NCI-H2081 treated with DMSO at 0.1 percent for 48 hours (cell line): Measurements from ENCODE around the gene TP73.
"Not testable (repeated sequence)": the region's sequence is repeated elsewhere in the genome, so short reads cannot be mapped to it uniquely, and the experiment has no call there.

Experiments used
- DNase-seq: peaks from one replicate; lab custom pipeline; 2025; lab: John Stamatoyannopoulos, UW

TP73 gene

DNA sequence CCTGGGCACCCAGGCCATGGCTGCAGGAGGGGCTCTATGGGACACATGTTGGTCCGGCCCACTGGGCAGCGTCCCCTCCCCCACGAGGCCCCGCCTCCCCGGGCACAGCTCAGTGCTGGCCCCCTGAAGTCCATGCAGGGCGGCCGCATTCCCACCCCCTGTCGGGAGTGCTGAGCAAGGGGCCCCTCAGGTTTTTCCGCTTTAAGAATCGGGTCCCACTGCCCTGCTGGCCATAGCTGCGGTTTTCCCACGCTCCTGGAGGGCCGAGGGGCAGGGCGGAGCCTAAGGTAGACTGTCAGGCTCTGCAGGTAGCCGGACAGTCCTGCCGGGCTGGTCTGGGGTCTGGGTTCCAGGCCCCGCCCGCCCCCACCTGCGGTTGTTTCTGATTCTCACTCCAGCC is 56.5 kb downstream of the TP73 start:
- DNase-seq, result no peak

DNA sequence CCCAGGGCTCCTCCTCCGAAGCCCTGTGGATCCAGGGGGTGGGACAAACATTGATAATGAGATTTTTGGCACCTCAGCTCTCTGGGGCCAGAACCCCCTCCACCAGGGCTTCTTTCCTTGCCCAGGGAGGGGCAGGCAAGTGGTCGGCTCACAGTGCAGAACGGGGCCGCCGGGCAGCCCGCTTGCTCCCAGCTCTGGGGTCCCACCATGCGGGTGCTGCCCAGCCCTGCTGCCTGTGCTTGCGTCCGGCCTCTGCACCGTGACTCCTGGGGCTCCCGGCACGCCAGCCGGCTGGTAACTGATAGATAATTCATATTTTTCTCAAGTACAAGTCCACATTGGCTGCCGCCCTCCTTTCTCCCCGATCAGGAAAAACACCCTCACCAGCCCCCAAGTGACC is 57.9 kb downstream of the TP73 start:
- DNase-seq, result no peak

DNA sequence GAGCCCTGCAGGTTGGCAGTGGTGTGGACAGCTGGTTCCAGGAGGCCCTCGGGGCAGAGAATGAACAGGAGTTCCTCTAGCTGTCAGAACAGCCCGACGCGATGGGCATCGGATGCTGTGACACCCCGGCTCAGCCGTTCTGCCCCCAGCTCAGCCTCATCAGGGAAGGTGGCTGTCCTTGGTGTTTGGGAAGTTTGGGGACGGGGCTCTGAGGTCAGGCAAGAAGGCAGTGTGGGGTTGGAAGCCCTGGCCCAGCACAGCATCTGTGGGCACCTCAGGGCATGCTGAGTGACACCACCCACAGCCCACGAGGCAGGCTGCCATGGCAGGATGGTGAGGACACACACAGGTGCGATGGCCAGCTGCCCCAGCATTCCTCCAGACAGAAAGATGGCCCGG is 59.1 kb downstream of the TP73 start:
- no peak for DNase-seq

DNA sequence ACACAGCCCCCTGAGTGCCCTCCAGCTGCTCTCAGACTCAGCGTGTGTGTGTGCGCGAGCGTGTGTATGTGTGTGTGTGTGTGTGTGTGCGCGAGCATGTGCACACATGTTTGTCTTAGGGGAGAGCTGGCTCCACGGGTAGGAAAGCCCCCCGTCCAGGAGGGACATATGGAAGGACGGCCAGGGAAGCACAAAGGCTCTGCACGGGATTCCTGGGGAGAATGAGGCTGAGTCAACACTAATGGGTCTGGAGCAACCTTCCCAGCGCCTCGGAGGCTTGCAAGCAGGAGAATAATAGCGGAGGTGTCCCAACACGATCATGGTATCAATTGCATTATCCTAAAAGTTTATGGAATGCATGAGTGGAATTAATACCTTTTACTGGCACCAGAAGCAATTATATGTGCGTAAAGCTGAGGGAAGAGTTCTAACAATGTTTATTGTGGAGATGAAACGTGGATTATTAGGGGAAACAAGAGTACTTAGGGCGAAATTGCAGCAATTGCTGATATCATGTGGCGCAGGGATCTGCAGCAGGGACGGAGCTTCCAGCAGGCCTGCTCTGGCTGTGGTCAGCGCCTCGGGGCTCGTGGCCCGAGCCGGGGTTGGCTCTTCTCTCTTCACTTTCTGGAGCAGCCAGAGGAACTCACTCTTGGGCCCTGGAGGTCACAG is 59.6 kb downstream of the TP73 start:
- DNase-seq, result no peak

DNA sequence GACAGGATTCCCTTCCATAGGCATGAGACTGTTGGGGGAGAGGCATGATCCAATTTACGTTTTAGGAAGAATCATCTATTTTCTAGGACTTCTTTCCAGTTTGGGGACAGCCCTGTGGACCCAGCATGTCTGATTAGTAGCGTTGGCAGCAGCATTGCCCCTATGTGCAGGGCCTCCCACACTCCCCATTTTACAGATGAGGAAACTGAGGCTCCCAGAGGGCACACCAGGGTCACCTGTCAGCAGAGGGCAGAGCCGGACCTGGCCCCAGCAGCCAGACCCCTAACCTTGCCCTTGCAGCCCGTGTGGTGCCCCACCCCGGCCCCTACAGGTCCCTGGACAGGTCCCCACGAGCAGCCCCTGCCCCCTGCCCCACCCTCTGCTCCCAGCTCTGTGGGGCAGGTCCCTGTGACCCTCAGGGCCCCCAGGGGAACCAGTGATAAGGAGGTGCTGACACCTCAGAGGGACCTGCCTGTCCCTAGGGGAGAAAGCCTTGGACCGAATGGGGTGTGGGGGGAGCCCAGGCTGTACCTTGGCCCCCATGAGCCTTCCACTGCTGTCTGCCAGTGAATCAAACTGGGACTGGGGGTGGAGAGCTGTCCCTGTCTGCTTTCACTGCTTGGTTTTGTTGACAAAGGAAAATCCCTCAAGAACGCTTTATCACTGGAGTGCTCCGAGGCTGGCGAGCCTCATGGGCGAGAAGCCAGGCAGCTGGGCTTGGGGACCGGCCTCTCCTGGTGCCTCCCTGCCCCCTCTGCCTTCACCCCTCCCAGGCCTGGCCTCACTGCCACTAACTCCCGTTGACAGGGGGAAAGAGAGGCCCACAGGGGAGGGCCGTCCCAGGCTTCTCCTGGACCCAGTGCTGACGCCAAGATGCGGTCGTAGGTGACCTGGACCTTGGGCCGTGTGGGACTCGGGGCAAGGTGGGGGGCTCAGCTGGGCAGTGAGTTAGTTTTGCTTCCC is 60.5 kb downstream of the TP73 start:
- no peak for DNase-seq

DNA sequence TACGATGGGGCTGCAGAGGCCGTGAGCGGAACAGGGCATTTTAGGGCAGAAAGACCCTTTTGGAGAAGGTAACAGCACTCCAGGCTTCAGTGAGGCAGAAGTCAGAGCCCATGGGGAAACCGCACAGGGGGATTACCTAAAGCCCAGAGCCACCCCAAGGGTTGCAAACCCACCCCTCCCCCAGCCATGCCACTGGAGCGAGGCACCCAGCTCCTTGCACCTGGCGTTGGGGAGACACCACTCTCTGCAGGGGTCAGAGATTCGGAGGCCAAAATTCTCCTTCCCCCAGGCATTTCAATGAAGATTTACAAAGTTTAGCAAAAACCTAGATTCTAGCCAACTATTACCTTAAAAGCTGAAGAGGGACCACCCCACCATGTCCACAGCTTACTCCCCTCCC is 61.5 kb downstream of the TP73 start:
- DNase-seq, result no peak

DNA sequence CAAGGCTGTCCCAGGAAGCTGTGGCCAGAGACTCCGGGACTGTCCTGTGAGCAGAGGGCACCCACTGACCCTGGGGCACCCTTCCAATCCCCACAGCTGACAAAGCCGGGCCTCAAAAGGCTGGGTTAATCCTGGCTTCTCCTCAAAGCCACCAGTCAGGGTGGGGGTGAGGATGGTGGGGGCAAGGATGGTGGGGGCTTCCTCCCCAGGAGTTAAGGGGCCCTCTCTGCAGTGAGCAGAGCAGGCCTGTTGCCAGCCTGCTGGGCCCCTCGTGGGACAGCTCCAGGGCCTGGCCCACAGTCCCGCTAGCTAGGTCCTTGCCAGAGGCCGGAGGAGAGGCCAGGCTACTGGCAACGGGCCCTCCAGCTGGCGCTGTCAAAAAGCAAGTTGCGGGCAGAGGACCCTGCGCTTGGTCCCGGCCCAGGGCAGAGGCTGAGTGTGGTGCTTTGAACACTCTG is 62.0 kb downstream of the TP73 start:
- DNase-seq, result no peak

DNA sequence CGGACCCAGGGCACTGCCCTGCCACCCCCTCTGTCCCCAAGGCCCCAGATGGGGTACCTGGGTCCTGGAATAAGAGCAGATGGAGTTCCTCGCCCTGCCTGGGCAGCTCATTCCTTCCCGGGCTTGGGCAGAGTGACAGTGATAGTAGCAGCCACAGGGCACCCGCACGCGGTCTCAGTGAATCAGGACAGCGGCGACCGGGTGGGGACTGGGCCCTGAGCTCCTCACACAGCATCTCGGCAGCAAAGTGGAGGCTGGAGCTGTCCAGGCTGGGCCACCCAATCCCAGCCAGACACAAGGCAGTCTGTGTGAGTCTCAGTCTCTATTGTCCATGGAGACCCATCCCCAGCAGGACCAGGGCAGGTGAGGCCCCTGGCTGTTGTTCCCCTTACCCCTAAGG is 62.5 kb downstream of the TP73 start:
- no peak for DNase-seq

DNA sequence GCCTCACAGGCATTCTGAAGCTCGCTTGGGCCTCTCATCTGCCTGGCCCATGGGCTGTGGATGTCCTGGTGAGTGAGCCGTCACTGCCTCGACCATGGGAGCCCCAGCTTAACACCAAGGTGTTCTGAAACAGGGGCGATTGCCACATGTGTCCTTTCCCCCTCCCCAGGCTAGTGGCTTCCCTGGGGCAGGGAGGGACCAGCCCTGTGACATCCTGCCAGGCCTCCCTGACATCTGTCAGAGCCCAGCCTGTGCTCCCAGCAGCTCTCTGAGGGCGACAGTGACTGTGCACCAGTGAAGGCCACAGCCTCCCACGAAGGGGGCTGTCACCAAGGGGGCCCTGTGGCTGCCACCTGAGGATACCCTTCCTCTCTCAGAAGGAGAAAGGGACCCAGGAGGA is 64.0 kb downstream of the TP73 start:
- no peak for DNase-seq

DNA sequence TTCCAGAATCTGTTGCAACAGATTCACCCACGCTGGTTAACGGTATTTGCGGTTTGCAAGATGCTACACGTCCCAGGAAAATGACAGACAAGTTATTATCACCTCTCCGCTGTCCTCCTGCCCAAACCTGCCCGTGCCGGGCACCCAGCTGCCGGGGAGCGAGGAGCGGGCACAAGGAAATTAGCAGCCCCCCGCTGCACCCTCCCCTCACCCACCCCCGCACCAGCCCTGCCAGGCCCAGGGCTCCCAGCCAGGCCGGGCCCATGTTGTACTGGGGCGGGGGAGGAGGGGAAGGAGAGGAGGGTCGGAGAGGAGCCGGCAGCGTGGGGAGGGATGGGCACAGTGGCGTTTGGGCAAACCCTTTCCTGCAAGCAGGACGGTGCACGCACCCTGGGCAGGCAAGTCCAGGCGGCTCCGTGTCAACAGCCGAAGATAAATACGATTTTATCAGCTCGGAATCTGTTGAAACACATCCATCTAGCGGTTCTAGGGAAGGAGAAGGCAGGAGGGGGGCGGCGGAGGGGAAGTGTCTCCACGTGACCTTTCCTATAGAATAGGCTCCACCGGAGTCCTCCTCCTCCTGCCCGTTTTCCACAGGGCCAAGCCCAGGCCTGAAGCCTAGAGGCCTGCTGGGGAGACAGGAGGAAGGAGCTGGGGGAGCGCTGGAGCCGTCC is 64.9 kb downstream of the TP73 start:
- DNase-seq, result no peak

DNA sequence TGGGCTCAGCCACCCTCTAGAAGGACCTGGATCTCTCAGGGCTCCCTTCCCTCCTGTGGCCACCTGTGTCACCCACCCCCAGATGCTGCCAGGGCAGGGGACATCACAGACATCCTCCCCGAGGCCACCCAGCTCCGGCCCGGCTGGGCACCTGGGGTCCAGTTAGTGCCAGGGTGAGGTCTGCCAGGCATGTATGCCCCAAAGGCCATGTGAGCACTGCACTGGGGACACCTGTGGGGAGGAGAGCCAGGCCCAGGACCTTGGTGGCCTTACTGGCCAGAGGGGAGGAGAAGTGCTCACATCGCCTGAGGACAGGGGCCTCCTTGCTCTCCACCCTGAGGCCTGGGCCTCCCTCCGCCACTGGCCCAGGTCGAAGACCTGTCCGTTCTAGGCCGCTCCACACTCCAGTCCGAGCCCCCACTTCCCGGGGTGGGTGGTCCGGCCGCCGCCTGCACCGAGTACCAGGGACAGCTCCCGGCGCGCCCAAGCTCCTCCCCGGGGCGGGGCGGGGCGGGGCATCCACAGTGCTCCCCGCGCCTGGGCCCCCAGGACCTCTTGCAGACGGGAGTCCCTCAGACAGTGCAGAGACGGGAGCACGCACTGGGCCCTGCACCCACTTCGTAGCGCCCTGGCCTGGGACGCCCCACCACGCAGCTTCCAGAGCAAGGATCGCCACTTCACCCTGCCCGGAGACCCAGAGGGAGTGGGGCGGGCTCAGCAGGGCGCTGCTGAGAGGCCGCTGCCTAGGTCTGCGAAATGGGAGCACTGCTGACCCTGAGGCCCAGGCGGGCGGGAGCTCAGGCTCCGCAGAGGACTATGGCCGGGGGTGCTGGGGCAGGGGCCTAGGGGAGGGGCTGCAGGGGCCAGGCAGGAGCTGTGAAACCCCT is 65.6 kb downstream of the TP73 start:
- DNase-seq, result no peak

DNA sequence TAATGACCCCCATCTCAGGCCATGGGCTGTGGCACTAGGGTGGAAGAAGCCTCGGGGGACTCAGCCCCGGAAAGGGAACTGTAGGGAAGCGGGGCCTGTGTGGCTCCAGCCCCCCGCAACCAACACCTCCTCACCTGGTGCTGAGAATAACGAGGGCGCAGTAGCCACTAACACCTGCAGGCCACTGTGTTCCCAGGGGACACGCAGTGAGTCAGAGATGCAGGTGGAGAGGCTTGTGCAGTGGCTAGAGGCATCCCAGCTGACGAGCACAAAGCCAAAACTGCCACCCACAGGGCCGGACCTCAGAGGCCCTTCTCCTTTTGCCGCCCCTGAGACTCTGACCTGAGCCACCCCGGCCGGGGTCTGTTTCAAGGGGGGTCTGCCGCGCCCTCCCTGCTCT is 66.4 kb downstream of the TP73 start:
- no peak for DNase-seq

DNA sequence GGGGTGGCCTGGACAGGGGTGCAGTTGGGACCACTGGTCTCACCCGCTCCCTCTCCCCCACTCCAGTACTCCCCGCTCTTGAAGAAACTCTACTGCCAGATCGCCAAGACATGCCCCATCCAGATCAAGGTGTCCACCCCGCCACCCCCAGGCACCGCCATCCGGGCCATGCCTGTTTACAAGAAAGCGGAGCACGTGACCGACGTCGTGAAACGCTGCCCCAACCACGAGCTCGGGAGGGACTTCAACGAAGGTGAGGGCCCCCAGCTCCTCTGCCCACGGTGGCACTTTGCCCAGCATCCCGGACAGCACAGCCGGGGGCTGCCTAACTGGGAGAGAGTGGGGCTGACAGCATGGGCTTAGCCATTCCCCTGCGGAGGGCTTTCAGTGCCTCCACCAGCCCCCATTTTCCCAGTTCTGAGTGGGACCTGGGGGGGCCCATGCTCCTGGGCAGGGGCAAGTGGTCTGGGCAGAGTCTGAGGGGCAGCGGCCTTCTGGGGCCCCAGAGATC is 69.7 kb downstream of the TP73 start:
- no peak for DNase-seq

DNA sequence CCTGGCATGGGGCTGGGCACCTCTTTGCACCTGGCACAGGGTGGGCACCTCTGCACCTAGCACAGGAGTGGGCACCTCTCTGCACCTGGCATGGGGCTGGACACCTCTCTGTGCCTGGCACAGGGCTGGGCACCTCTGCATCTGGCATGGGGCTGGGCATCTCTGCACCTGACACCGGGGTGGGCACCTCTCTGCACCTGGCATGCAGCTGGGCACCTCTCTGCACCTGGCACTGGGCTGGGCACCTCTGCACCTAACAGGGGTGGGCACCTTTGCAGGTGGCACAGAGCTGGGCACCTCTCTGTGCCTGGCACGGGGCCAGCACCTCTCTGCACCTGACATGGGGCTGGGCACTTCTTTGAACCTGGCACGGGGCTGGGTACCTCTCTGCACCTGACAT is 70.5 kb downstream of the TP73 start:
- DNase-seq, result no peak

DNA sequence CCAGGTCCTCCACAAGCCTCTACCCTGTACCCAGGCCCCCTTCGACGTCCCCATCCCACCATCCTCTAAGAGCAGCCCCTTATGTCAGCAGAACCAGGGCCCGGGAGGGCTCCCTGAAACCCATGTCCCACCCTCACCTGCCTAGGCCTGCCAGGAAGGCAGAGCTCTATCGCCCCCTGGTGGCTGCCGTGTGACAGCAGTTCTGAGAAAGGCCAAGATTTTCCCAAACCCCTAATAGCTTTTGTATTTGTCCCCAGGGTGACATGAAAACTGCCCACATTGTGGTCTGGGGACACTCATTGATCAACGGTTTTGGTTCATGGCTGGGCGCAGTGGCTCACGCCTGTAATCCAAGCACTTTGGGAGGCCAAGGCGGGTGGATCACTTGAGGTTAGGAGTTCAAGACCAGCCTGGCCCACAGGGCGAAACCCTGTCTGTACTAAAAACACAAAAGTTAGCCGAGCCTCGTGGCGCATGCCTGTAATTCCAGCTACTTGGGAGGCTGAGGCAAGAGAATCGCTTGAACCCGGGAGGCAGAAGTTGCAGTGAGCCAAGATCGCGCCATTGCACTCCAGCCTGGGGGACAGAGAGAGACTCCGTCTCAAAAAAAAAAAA is 72.2 kb downstream of the TP73 start:
- not testable (repeated sequence) for DNase-seq

DNA sequence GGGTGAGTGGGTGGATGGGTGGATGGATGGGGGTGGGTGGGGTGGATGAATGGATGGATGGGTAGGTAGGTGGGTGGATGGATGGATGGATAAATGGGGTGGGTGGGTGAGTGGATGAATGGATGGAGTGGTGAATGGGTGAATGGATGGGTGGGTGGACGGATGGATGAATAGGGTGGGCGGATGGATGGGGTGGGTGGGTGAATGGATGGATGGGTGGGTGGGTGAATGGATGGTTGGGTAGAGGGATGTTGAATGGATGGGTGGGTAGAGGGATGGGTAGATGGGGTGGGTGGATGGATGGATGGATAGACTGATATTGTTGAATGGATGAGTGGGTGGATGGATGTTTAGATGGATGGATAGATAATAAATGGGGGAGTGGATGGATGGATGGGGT is 73.0 kb downstream of the TP73 start:
- no peak for DNase-seq

DNA sequence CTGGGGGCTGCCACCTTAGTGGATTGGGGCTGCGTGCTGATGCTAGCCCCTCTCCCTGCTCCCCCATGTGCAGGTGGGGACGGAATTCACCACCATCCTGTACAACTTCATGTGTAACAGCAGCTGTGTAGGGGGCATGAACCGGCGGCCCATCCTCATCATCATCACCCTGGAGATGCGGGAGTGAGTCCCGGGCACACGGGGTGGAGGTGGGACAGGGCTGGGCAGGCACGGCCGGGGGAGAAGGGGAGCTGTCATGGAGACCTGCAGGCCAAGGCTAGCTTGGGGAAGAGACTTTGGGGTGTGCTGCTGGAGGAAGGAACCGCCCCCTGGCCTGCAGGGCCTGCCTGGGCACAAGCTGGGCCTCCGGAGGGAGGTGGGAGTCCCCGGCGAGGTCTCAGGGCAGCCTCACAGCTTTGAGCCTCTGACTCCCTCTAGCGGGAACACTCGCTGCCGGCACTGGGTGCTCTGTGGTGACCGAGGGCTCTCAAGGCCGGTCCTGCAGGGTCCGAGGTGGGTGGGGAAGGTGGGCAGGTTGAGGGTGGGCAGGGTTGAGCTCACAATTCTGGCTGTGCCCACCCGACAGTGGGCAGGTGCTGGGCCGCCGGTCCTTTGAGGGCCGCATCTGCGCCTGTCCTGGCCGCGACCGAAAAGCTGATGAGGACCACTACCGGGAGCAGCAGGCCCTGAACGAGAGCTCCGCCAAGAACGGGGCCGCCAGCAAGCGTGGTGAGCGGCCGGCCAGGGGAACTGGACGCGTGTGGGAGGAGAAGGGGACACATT is 74.9 kb downstream of the TP73 start:
- DNase-seq, result no peak

DNA sequence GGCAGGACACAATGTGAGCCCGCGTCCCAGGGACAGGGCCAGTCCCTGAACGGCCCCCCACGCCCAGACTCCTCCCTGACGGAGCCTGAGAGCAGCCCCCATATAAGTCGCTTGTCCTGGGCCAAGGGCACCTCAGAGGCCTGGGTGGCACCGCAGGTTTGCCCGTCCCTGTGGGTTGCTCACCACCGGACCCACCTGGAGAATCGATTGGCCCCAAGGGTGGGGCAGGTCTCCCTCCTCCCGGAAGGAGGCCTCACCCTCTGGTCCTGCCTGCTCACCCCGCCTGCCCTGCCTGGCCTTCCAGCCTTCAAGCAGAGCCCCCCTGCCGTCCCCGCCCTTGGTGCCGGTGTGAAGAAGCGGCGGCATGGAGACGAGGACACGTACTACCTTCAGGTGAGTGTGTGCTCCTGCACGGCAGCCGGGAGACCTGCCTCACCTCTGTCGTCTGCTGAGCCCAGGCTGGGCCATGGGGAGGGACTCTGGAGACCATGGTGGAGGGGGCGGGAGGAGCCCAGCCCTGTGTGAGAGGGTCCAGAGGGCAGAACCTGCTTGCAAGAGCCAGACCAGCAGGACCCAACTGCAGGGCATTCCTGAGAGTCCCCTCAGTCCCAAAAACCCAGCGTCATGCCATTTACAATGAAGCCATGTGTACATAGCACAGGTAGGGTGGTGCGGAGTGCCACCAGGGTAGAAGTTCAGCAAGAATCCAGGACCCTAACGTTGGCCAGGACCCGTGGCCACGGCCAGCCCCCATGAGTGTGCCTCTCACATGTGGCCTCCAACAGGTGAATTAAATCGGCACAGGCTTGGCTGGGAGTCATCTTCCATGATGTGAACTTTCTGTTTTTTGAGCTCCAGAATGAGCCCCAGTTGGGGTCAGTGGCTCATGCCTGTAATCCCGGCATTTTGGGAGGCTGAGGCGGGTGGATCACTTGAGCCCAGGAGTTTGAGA is 75.8 kb downstream of the TP73 start:
- DNase-seq, result no peak
